H1 (cell line): ENCODE results near the gene PYGL. TPM values are rescaled to one million over a fixed set of nuclear protein-coding genes. Genes with fewer than 3 reads are reported as not detected.

ENCODE experiments used
- CTCF ChIA-PET: fragments of 300-600 bp; sonication (Branson Sonifier 250); formaldehyde crosslinking; loops from one replicate; lab custom pipeline; 2021; ENCODE audit not compliant: partially characterized antibody; lab: Charles Lee
- POLR2A ChIA-PET: fragments of 300-600 bp; sonication (Branson Sonifier 250); formaldehyde crosslinking; loops from one replicate; lab custom pipeline; 2021; ENCODE audit warnings: inconsistent platforms; ENCODE audit not compliant: partially characterized antibody; lab: Charles Lee
- DNase-seq, 2 experiments: peaks; one replicate each; pipeline versions ENCODE4 v3.0.0 to v3.0.0-alpha.2; 2010 to 2022; ENCODE audit warnings: low spot score in 2 of 2, low read depth in 1 of 2, mixed read lengths in 1 of 2
- FAIRE-seq: peaks from 2 replicates; lab custom pipeline; 2011; peaks lifted over from hg19 to GRCh38; lab: Jason Lieb, UNC
- H2AFZ ChIP-seq: 2 replicates; pipeline ENCODE4 v1.8.1; 2012; ENCODE audit warnings: low read length, inconsistent platforms
- H2AK5ac ChIP-seq: 2 replicates; pipeline ENCODE4 v1.6.1; 2013; ENCODE audit warnings: low read depth, low read length
- H2BK120ac ChIP-seq: replicated peaks from 2 replicates; pipeline ENCODE3; 2013; ENCODE audit warnings: low read depth, low read length, inconsistent platforms
- H2BK12ac ChIP-seq: 2 replicates; pipeline ENCODE4 v1.6.1; 2013; ENCODE audit warnings: low read depth, low read length
- H2BK15ac ChIP-seq: 2 replicates; pipeline ENCODE4 v1.6.1; 2013; ENCODE audit warnings: low read length
- H2BK20ac ChIP-seq: 2 replicates; pipeline ENCODE4 v1.6.1; 2013; ENCODE audit warnings: low read length
- H2BK5ac ChIP-seq: 2 replicates; pipeline ENCODE4 v1.6.1; 2013; ENCODE audit warnings: low read depth, low read length
- H3K14ac ChIP-seq: 2 replicates; pipeline ENCODE4 v1.6.1; 2013; ENCODE audit warnings: inconsistent platforms; ENCODE audit not compliant: insufficient read length
- H3K18ac ChIP-seq: 2 replicates; pipeline ENCODE4 v1.6.1; 2013; ENCODE audit warnings: low read length; ENCODE audit errors: extremely low read depth
- H3K23ac ChIP-seq: 2 replicates; pipeline ENCODE4 v1.6.1; 2013; ENCODE audit warnings: inconsistent platforms; ENCODE audit not compliant: insufficient read length
- H3K23me2 ChIP-seq: 2 replicates; pipeline ENCODE4 v1.6.1; 2013; ENCODE audit warnings: low read depth, low read length
- H3K27ac ChIP-seq: 2 replicates; pipeline ENCODE4 v1.6.1; 2011; ENCODE audit warnings: low read depth, low read length, inconsistent platforms
- H3K27me3 ChIP-seq, 4 experiments: replicated peaks in 1 of 4; 1 replicate in 1 of 4; 2 replicates in 3 of 4; pipeline versions ENCODE4 v1.6.1 to v1.8.1; 2011 to 2013; ENCODE audit warnings: low read length in 3 of 4, mild to moderate bottlenecking in 3 of 4, inconsistent platforms in 2 of 4, mixed read lengths in 2 of 4, moderate library complexity in 1 of 4; ENCODE audit not compliant: control insufficient read depth in 3 of 4, insufficient read depth in 3 of 4; ENCODE audit errors: extremely low read depth in 1 of 4
- H3K36me3 ChIP-seq, 4 experiments: 2 replicates each; pipeline versions ENCODE4 v1.6.1 to v1.8.1; 2011 to 2013; ENCODE audit warnings: mild to moderate bottlenecking in 4 of 4, low read length in 3 of 4, moderate library complexity in 2 of 4, control low read depth in 1 of 4, inconsistent platforms in 1 of 4; ENCODE audit not compliant: insufficient read depth in 4 of 4, control insufficient read depth in 2 of 4
- H3K4ac ChIP-seq: replicated peaks from 2 replicates; pipeline ENCODE3; 2013; ENCODE audit warnings: low read length, low read depth, mixed read lengths, inconsistent platforms; ENCODE audit not compliant: insufficient read length
- H3K4me1 ChIP-seq, 4 experiments: replicated peaks in 1 of 4; 1 replicate in 1 of 4; 2 replicates in 3 of 4; pipeline versions ENCODE4 v1.6.1 to v1.8.1; 2011 to 2013; ENCODE audit warnings: low read length in 3 of 4, inconsistent platforms in 2 of 4, mixed read lengths in 1 of 4; ENCODE audit not compliant: insufficient read depth in 4 of 4, control insufficient read depth in 3 of 4
- H3K4me2 ChIP-seq, 2 experiments: 2 replicates each; pipeline versions ENCODE4 v1.6.1 to v1.8.1; 2011 to 2013; ENCODE audit warnings: low read depth in 2 of 2, low read length in 2 of 2, control low read depth in 1 of 2, inconsistent platforms in 1 of 2, mild to moderate bottlenecking in 1 of 2; ENCODE audit not compliant: insufficient read depth in 1 of 2
- H3K4me3 ChIP-seq, 4 experiments: fragments of 200-600, 300-600 bp in 1 of 4; sonication (generic), shearing (Covaris generic), sonication (Bioruptor Twin) in 1 of 4; 2 replicates each; pipeline versions ENCODE4 v1.5.1 to v1.8.1; 2011 to 2016; ENCODE audit warnings: low read length in 4 of 4, low read depth in 3 of 4, control low read depth in 2 of 4, inconsistent platforms in 2 of 4, mild to moderate bottlenecking in 2 of 4, mixed read lengths in 1 of 4, moderate library complexity in 1 of 4; ENCODE audit not compliant: insufficient read depth in 2 of 4; ENCODE audit errors: extremely low read depth in 1 of 4
- H3K56ac ChIP-seq: replicated peaks from 2 replicates; pipeline ENCODE3; 2013; ENCODE audit warnings: low read depth, mild to moderate bottlenecking, mixed read lengths, low read length, inconsistent platforms; ENCODE audit not compliant: insufficient read length
- H3K79me1 ChIP-seq: 2 replicates; pipeline ENCODE4 v1.6.1; 2013; ENCODE audit warnings: low read depth, low read length, control low read depth
- H3K79me2 ChIP-seq, 2 experiments: 2 replicates each; pipeline versions ENCODE4 v1.6.1 to v1.8.1; 2012 to 2013; ENCODE audit warnings: low read length in 2 of 2, mild to moderate bottlenecking in 2 of 2, inconsistent platforms in 1 of 2; ENCODE audit not compliant: insufficient read depth in 2 of 2, control insufficient read depth in 1 of 2
- H3K9ac ChIP-seq, 4 experiments: replicated peaks in 1 of 4; 1 replicate in 1 of 4; 2 replicates in 3 of 4; pipeline versions ENCODE4 v1.6.1 to v1.8.1; 2011 to 2013; ENCODE audit warnings: low read depth in 3 of 4, low read length in 3 of 4, control low read depth in 2 of 4, mild to moderate bottlenecking in 2 of 4, moderate library complexity in 2 of 4, inconsistent platforms in 1 of 4; ENCODE audit errors: extremely low read depth in 1 of 4
- H3K9me3 ChIP-seq, 2 experiments: 2 replicates each; pipeline versions ENCODE4 v1.6.1 to v1.8.1; 2012 to 2013; ENCODE audit warnings: mild to moderate bottlenecking in 2 of 2, moderate library complexity in 2 of 2, control low read depth in 1 of 2, inconsistent platforms in 1 of 2, low read depth in 1 of 2, low read length in 1 of 2, mixed read lengths in 1 of 2; ENCODE audit not compliant: insufficient read depth in 2 of 2
- H4K20me1 ChIP-seq, 2 experiments: replicated peaks in 1 of 2; 2 replicates each; pipeline versions ENCODE3 to v1.8.1; 2011 to 2013; ENCODE audit warnings: inconsistent platforms in 2 of 2, low read length in 2 of 2, mild to moderate bottlenecking in 1 of 2; ENCODE audit not compliant: insufficient read depth in 2 of 2, control insufficient read depth in 1 of 2
- H4K5ac ChIP-seq: 2 replicates; pipeline ENCODE4 v1.6.1; 2013; ENCODE audit warnings: low read length, low read depth, mixed read lengths, inconsistent platforms; ENCODE audit not compliant: insufficient read length
- H4K8ac ChIP-seq: 2 replicates; pipeline ENCODE4 v1.8.0; 2013; ENCODE audit warnings: mild to moderate bottlenecking, moderate library complexity, low read length, inconsistent platforms; ENCODE audit not compliant: insufficient read depth; ENCODE audit errors: extremely low read depth
- H4K91ac ChIP-seq: replicated peaks from 2 replicates; pipeline ENCODE3; 2013; ENCODE audit warnings: low read length, mixed read lengths, inconsistent platforms; ENCODE audit not compliant: insufficient read length
- CEBPB ChIP-seq: IDR thresholded peaks from 2 replicates; pipeline ENCODE4 v1.6.1; 2012; ENCODE audit warnings: low read depth, low read length
- WGBS, 2 experiments: shearing (Covaris generic) in 1 of 2; methylation state at CpG; one replicate each; pipeline versions ENCODE4 v1.1.6 to v1.1.7; 2013 to 2015; ENCODE audit warnings: low lambda C conversion rate in 2 of 2, mixed read lengths in 2 of 2, inconsistent platforms in 1 of 2, low coverage in 1 of 2, missing lambda C conversion rate in 1 of 2; ENCODE audit not compliant: insufficient replicate concordance in 2 of 2, insufficient coverage in 1 of 2, insufficient read length in 1 of 2; ENCODE audit errors: extremely low coverage in 1 of 2, missing lambda C conversion rate in 1 of 2; 5-methylcytosine and 5-hydroxymethylcytosine counted together
- polyA plus RNA-seq, 7 experiments: library from polyadenylated mRNA; depleted of rRNA in 3 of 7; stranded (reverse) in 5 of 7; unstranded in 2 of 7; fragments of >200 nt in 5 of 7; fragments of 200-250 nt in 2 of 7; gene quantifications; 1 replicate in 5 of 7; 2 replicates in 1 of 7; 4 replicates in 1 of 7; pipeline versions ENCODE4 v1.2.1 to v1.2.3, GENCODE V29; 2011 to 2013; ENCODE audit warnings: missing spikeins in 2 of 7, mixed read lengths in 2 of 7
- total RNA-seq: library from RNA; stranded (reverse); fragmentation: NEBNext Ultra II Directional; extraction: Animal tissue kit (Norgen Biotek cat#: 25700); gene quantifications from 2 replicates; pipeline ENCODE4 v1.2.1, GENCODE V29; 2021

Gene PYGL
- total and polyA plus RNA-seq, 2 of the 8 experiments (the other 6 are each of a cell fraction or from before 2014, with no cell fraction given) = 26.1 to 50.5 TPM

GRCh38 chr14:50892255-50892654, 52.0 kb downstream of the PYGL start:
- no peak overlapping the region for H2BK15ac ChIP-seq
- H3K4me1 ChIP-seq = peaks cover 0 to 6% (median 3%) of the 10 kb centered on the region in 4 experiments; a peak in 4 of 7 replicates
- no peak overlapping the region for H4K8ac ChIP-seq
- 42% methylated on average over 5 of the region's 5 CpGs; no CpG with 5 or more reads in 1 of the 2 experiments for WGBS, 2 experiments
- H3K27me3 ChIP-seq = no peaks in the 10 kb centered on the region
- no peaks in the 10 kb centered on the region for H3K36me3 ChIP-seq
- peak; percentile 85 for FAIRE-seq
- H3K79me2 ChIP-seq = no peaks in the 10 kb centered on the region
- H3K56ac ChIP-seq = no peak overlapping the region
- H3K79me1 ChIP-seq = no peaks in the 10 kb centered on the region
- no peaks in the 10 kb centered on the region for H3K9me3 ChIP-seq
- no peaks in the 10 kb centered on the region for H4K20me1 ChIP-seq
- no peak overlapping the region for H3K18ac ChIP-seq
- H2BK120ac ChIP-seq = no peak overlapping the region
- H3K23ac ChIP-seq = no peak overlapping the region
- H2AFZ ChIP-seq = no peak overlapping the region
- no peak overlapping the region for H4K5ac ChIP-seq
- no peak overlapping the region for H2BK12ac ChIP-seq
- H2BK5ac ChIP-seq = no peak overlapping the region; the same call in 1 of the 2 replicates
- DNase-seq = peak in 1 of 2 experiments; percentile 58
- H3K23me2 ChIP-seq = no peaks in the 10 kb centered on the region
- no peak overlapping the region for H2BK20ac ChIP-seq
- no peak overlapping the region for H2AK5ac ChIP-seq
- ChIA-PET POLR2A (no interaction called here), CTCF (no interaction called here)
- H4K91ac ChIP-seq = no peak overlapping the region
- H3K14ac ChIP-seq = no peak overlapping the region
- H3K4me2 ChIP-seq = peak overlapping the region in 1 of 2 experiments; percentile 14; a peak in 1 of 4 replicates
- no peak overlapping the region for H3K9ac ChIP-seq
- H3K4me3 ChIP-seq = no peak overlapping the region
- no peak overlapping the region for H3K27ac ChIP-seq
- no peak overlapping the region for H3K4ac ChIP-seq
- TF ChIP-seq CEBPB = peak; percentile 83
